Memory B cell (primary cell): ENCODE data around the gene MRPS11.
"Not testable (repeated sequence)": the region's sequence is repeated elsewhere in the genome, so short reads cannot be mapped to it uniquely, and the experiment has no call there.

ENCODE experiments used
- ATAC-seq: fragments of 150-1000 bp; cut with Tn5 transposase; 2 replicates; pipeline ENCODE4 v1.10.0; 2021; ENCODE audit warnings: low read depth, mild to moderate bottlenecking, moderate library complexity
- DNase-seq, 2 donors: peaks; one replicate each; pipeline ENCODE4 v3.0.0; 2022; ENCODE audit warnings: low spot score in 2 of 2
- H3K27ac Mint-ChIP-seq: one replicate; pipeline ENCODE4 v1.8.0; 2022; ENCODE audit warnings: mild to moderate bottlenecking, moderate library complexity, mixed read lengths
- H3K27me3 Mint-ChIP-seq: one replicate; pipeline ENCODE4 v1.8.0; 2022; ENCODE audit warnings: mixed read lengths
- H3K36me3 Mint-ChIP-seq: one replicate; pipeline ENCODE4 v1.8.0; 2022; ENCODE audit warnings: mild to moderate bottlenecking, mixed read lengths
- H3K4me1 Mint-ChIP-seq: one replicate; pipeline ENCODE4 v1.8.0; 2022; ENCODE audit warnings: mixed read lengths
- H3K4me3 Mint-ChIP-seq: one replicate; pipeline ENCODE4 v1.8.0; 2022; ENCODE audit warnings: mild to moderate bottlenecking, moderate library complexity, mixed read lengths
- H3K9me3 Mint-ChIP-seq: one replicate; pipeline ENCODE4 v1.8.0; 2022; ENCODE audit warnings: mixed read lengths

The MRPS11 gene

DNA sequence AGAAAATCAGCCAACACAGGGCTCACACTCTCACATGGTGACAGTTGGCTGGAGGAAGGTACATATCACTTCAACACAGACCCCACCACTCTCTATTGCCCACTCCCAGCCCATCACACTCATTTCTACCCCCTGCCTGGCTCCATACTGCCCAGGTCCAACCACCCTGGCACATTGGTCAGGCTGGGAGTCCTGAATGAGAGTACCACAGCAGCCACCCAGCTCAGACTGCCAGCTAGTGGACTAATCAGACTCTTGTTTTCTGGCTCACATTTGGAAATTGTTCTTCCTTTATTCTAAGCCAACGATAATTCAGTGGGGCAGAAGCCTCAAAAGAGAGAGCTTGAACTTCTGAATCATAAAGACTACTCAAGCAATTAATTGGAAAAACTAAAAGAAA, 20.3 kb upstream of the MRPS11 start:
- Mint-ChIP-seq H3K27ac (no peak overlapping the region), H3K27me3 (peaks cover 6% of the 10 kb centered on the region), H3K9me3 (peaks cover 15% of the 10 kb centered on the region), H3K36me3 (peaks cover 2% of the 10 kb centered on the region), H3K4me3 (no peak overlapping the region), H3K4me1 (peaks cover 4% of the 10 kb centered on the region)
- ATAC-seq (no peak), DNase-seq (no peak)

DNA sequence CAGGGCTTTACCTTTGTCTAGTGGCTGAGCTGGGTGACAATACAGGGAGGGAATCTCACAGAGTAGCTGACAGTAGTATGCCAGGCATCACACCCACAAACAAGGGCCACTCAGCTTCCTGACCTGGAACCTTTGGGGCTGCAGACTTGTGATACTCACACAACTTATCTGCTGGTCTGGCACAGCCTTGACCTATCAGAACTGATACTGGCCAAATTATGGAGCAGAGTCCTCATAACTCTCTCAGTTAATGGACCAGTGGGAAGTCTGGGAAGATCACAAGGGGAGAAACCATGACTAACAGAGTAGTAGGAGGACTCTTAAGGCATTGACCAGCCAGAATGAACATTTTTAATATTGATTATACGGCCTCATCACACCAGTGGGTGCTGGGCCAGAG, 19.8 kb upstream of the MRPS11 start:
- ATAC-seq (no peak), DNase-seq (no peak)
- H3K9me3 Mint-ChIP-seq, result peaks cover 15% of the 10 kb centered on the region
- H3K27me3 Mint-ChIP-seq, result peaks cover 6% of the 10 kb centered on the region
- H3K4me1 Mint-ChIP-seq, result peaks cover 4% of the 10 kb centered on the region
- peaks cover 2% of the 10 kb centered on the region for H3K36me3 Mint-ChIP-seq
- H3K4me3 Mint-ChIP-seq, result no peak overlapping the region
- H3K27ac Mint-ChIP-seq, result no peak overlapping the region

- no peak for ATAC-seq
- Mint-ChIP-seq H3K4me1 (peaks cover 4% of the 10 kb centered on the region), H3K4me3 (no peak overlapping the region), H3K27me3 (peaks cover 5% of the 10 kb centered on the region), H3K27ac (no peak overlapping the region), H3K36me3 (peaks cover 2% of the 10 kb centered on the region), H3K9me3 (peaks cover 7% of the 10 kb centered on the region)
- DNase-seq, result no peak
Observed at GRCh38 chr15:88448991-88449461, 18.5 kb upstream of the MRPS11 start.

- ATAC-seq, result no peak
- H3K4me1 Mint-ChIP-seq, result peaks cover 7% of the 10 kb centered on the region
- peaks cover 5% of the 10 kb centered on the region for H3K27me3 Mint-ChIP-seq
- DNase-seq, result no peak
- H3K36me3 Mint-ChIP-seq, result no peaks in the 10 kb centered on the region
- no peak overlapping the region for H3K27ac Mint-ChIP-seq
- H3K9me3 Mint-ChIP-seq, result peaks cover 4% of the 10 kb centered on the region
- no peak overlapping the region for H3K4me3 Mint-ChIP-seq
Observed at GRCh38 chr15:88449581-88449980, 17.9 kb upstream of the MRPS11 start.

GRCh38 chr15:88450125-88450798, 17.2 kb upstream of the MRPS11 start:
- peaks cover 5% of the 10 kb centered on the region for H3K27me3 Mint-ChIP-seq
- peaks cover 9% of the 10 kb centered on the region for H3K4me1 Mint-ChIP-seq
- H3K36me3 Mint-ChIP-seq, result no peaks in the 10 kb centered on the region
- H3K27ac Mint-ChIP-seq, result no peak overlapping the region
- no peak for ATAC-seq
- DNase-seq, result peak; percentile 23 to 44
- H3K9me3 Mint-ChIP-seq, result peaks cover 2% of the 10 kb centered on the region
- no peak overlapping the region for H3K4me3 Mint-ChIP-seq

DNA sequence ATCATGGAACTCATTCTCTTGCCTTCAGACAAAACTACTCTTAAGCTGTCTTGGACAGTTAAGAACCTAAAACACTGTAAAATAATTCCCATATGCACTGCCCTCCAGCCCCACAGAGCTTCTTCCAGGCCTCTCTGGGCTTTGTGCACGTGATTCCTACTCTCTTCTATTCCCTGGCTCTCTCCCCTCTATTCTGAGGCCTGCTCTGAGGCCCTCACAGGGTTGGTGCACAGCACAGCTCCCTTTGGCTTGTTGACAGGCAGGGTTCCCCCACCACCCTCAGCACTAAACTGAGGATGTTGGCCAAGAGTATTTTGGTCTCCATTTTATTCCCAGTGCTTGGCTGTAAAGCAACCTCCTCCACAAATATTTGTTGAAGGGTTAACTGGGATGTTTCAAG, 13.9 kb upstream of the MRPS11 start:
- H3K36me3 Mint-ChIP-seq, result no peaks in the 10 kb centered on the region
- no peak for ATAC-seq
- no peak for DNase-seq
- no peaks in the 10 kb centered on the region for H3K9me3 Mint-ChIP-seq
- H3K4me3 Mint-ChIP-seq, result no peak overlapping the region
- H3K27ac Mint-ChIP-seq, result no peak overlapping the region
- H3K4me1 Mint-ChIP-seq, result peaks cover 9% of the 10 kb centered on the region
- peaks cover 5% of the 10 kb centered on the region for H3K27me3 Mint-ChIP-seq

- no peaks in the 10 kb centered on the region for H3K9me3 Mint-ChIP-seq
- H3K4me1 Mint-ChIP-seq, result peaks cover 9% of the 10 kb centered on the region
- H3K4me3 Mint-ChIP-seq, result no peak overlapping the region
- ATAC-seq (no peak), DNase-seq (no peak)
- no peaks in the 10 kb centered on the region for H3K36me3 Mint-ChIP-seq
- no peak overlapping the region for H3K27ac Mint-ChIP-seq
- peaks cover 5% of the 10 kb centered on the region for H3K27me3 Mint-ChIP-seq
Observed at GRCh38 chr15:88454236-88454635, 13.3 kb upstream of the MRPS11 start.

- Mint-ChIP-seq H3K27ac (no peak overlapping the region), H3K4me3 (no peak overlapping the region), H3K4me1 (peaks cover 6% of the 10 kb centered on the region), H3K9me3 (no peaks in the 10 kb centered on the region), H3K36me3 (peaks cover 5% of the 10 kb centered on the region), H3K27me3 (no peaks in the 10 kb centered on the region)
- DNase-seq, result peak in 1 of 2 donors; percentile 14
- peak; percentile 84 for ATAC-seq
Observed at GRCh38 chr15:88454867-88455810, 12.4 kb upstream of the MRPS11 start.

- ATAC-seq, result no peak
- Mint-ChIP-seq H3K4me3 (no peak overlapping the region), H3K27ac (no peak overlapping the region), H3K36me3 (peaks cover 8% of the 10 kb centered on the region), H3K4me1 (peaks cover 5% of the 10 kb centered on the region), H3K9me3 (no peaks in the 10 kb centered on the region), H3K27me3 (no peaks in the 10 kb centered on the region)
- DNase-seq, result no peak
Observed at GRCh38 chr15:88456733-88457132, 10.8 kb upstream of the MRPS11 start.

- H3K9me3 Mint-ChIP-seq, result no peaks in the 10 kb centered on the region
- H3K4me1 Mint-ChIP-seq, result peaks cover 13% of the 10 kb centered on the region
- DNase-seq (no peak), ATAC-seq (no peak)
- peaks cover 26% of the 10 kb centered on the region for H3K36me3 Mint-ChIP-seq
- H3K27me3 Mint-ChIP-seq, result no peaks in the 10 kb centered on the region
- H3K4me3 Mint-ChIP-seq, result no peak overlapping the region
- no peak overlapping the region for H3K27ac Mint-ChIP-seq
Observed at GRCh38 chr15:88463870-88464532, 3.5 kb upstream of the MRPS11 start.

DNA sequence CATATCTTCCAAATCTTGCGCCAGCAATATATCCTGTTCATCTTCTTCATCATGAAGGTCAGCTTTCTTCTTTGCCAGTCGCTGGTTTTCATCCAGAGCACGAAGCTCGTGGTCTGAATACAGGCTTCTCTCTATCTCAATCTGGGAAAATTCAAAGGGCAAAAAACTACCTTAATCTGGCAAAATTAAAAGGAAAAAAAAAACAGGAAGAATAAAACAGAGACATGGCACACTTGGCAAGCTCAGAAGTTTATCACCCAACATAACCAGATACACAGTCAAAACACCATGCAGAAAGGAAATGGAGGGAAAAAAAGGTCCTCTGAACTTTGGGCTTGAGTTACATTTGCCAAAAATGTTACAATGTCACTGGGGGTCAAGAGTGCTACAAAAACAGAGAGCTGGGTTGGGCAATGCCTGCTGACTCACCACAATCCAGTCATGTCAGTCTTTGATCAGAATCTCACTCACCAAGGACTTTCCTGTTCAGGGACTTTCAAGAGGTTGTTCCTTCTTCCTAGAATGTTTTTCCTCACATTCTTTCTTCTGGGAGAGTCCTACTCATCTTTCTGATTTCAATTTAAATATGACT, 1.8 kb upstream of the MRPS11 start:
- DNase-seq, result no peak
- peaks cover 20% of the 10 kb centered on the region for H3K36me3 Mint-ChIP-seq
- no peaks in the 10 kb centered on the region for H3K27me3 Mint-ChIP-seq
- ATAC-seq, result no peak
- no peak overlapping the region for H3K27ac Mint-ChIP-seq
- H3K9me3 Mint-ChIP-seq, result no peaks in the 10 kb centered on the region
- peaks cover 13% of the 10 kb centered on the region for H3K4me1 Mint-ChIP-seq
- peak overlapping the region; percentile 6 for H3K4me3 Mint-ChIP-seq

GRCh38 chr15:88467935-88468528, 524 bp downstream of the MRPS11 start:
- Mint-ChIP-seq H3K9me3 (no peaks in the 10 kb centered on the region), H3K4me3 (peak overlapping the region; percentile 96), H3K4me1 (peaks cover 13% of the 10 kb centered on the region)

GRCh38 chr15:88468721-88469120, 1.2 kb downstream of the MRPS11 start:
- H3K27me3 Mint-ChIP-seq, H3K9me3 Mint-ChIP-seq, H3K27ac Mint-ChIP-seq, DNase-seq, ATAC-seq: not testable (repeated sequence)
- Mint-ChIP-seq H3K36me3 (peaks cover 13% of the 10 kb centered on the region), H3K4me3 (peak overlapping the region; percentile 96), H3K4me1 (peaks cover 13% of the 10 kb centered on the region)

More at GRCh38 chr15:88467935-88468528, 524 bp downstream of the MRPS11 start:
- Mint-ChIP-seq H3K27me3 (no peaks in the 10 kb centered on the region), H3K36me3 (peaks cover 18% of the 10 kb centered on the region), H3K27ac (peak overlapping the region; percentile 97)
- no peak for DNase-seq
- no peak for ATAC-seq
